ENCODE measurements around the gene KERA. TPM values are rescaled to one million over a fixed set of nuclear protein-coding genes. Genes with fewer than 3 reads are reported as not detected.

Gene KERA
- total and polyA plus RNA-seq, 12 donors = 0.14 TPM; not detected in 11

DNA sequence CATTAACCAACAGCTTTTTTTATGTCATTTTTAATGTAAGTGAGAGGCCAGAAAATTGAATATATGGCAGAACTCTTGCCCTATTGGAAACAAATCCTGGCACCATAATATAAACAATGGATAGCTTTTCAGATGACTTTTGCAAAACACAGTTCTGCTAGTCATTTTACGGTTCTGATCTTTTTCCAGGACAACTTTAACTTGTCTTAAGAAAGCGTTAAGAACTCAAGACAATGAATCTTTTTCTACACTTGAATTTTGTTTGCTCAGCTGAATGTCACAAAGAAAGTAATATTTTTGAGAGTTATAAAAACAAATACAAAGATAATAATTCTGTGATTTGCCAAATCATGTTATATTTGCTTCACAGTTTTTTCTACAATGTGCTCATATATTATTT is 13.2 kb downstream of the KERA start:
- intact Hi-C loops (cut with DNase I) = no loop called here

DNA sequence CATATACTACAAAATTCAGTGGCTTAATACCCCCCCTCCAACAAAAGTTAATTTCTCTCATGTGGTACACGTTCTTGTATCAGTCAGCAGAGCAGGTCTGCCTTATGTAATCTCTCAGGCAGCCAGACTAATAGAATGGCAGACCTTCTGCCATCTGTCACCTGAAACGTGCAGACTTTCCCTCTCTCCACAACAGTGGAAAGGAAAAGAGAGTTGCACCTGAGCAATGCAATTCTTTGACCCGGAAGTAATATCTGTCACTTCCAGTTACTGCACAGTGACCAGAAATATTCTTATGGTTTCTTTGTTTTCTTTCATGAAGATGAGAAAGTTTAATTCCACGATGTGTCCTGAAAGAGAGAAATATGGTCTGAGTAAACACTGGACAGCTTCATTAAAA is 14.4 kb downstream of the KERA start:
- WGBS, 2 donors = 61 to 65% methylated on average over 4 of the region's 4 CpGs
- ATAC-seq (no peak), DNase-seq (no peak)
- H3K9me3 ChIP-seq = peaks cover 0 to 4% (median 0%) of the 10 kb centered on the region in 11 donors
- H3K36me3 ChIP-seq = no peaks in the 10 kb centered on the region
- H3K4me3 ChIP-seq = no peak overlapping the region
- H3K27me3 ChIP-seq = no peaks in the 10 kb centered on the region
- H3K27ac ChIP-seq = no peak overlapping the region
- H3K4me1 ChIP-seq = no peaks in the 10 kb centered on the region
- TF ChIP-seq, protein P1, sequence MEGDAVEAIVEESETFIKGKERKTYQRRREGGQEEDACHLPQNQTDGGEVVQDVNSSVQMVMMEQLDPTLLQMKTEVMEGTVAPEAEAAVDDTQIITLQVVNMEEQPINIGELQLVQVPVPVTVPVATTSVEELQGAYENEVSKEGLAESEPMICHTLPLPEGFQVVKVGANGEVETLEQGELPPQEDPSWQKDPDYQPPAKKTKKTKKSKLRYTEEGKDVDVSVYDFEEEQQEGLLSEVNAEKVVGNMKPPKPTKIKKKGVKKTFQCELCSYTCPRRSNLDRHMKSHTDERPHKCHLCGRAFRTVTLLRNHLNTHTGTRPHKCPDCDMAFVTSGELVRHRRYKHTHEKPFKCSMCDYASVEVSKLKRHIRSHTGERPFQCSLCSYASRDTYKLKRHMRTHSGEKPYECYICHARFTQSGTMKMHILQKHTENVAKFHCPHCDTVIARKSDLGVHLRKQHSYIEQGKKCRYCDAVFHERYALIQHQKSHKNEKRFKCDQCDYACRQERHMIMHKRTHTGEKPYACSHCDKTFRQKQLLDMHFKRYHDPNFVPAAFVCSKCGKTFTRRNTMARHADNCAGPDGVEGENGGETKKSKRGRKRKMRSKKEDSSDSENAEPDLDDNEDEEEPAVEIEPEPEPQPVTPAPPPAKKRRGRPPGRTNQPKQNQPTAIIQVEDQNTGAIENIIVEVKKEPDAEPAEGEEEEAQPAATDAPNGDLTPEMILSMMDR (IDR thresholded peaks at IDR 0.05) = no peak
- intact Hi-C loops (cut with DNase I) = no loop called here

More for the DNA sequence above, 13.2 kb downstream of the KERA start:
- Histone ChIP-seq H3K27me3 (no peaks in the 10 kb centered on the region), H3K27ac (no peak overlapping the region), H3K4me3 (no peak overlapping the region), H3K4me1 (no peaks in the 10 kb centered on the region), H3K36me3 (no peaks in the 10 kb centered on the region), H3K9me3 (peaks cover 0 to under 1% (median 0%) of the 10 kb centered on the region in 11 donors)
- DNase-seq (no peak), ATAC-seq (no peak)
- 88% methylated on average over 2 of the region's 2 CpGs for WGBS, 2 donors
- TF ChIP-seq, protein P1 (IDR thresholded peaks at IDR 0.05) = no peak

DNA sequence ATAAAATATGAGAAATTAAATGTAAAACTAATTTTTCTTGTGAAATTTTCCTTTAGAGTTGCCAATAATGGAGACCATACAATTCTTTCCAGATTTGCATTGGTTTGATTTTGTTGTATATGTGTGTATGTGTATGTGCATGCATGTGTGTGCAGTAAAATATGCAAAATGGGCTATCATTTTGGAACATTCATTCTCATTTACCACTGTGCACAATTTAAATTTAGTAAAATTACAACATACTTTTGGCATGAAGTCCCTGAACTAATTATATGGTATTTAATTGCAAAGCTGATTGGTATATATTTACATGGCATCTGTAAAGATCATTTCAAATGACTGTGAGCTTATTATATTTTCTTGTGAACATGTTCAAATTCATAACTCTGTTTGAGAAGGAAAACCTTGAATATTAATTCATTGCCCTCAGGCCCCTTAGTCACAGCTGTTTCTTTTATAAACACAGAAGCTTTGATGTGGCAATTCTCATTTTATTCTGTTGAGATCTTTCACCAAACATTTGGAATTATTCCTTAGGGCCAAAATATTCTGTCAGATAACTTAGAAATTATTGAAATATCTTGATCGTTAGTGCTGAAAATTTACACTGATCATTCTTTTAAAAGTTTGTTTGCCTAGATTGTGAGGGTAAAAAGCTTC is 17.6 kb downstream of the KERA start:
- WGBS, 2 donors = 79% methylated on average over 1 of the region's 1 CpG

DNA sequence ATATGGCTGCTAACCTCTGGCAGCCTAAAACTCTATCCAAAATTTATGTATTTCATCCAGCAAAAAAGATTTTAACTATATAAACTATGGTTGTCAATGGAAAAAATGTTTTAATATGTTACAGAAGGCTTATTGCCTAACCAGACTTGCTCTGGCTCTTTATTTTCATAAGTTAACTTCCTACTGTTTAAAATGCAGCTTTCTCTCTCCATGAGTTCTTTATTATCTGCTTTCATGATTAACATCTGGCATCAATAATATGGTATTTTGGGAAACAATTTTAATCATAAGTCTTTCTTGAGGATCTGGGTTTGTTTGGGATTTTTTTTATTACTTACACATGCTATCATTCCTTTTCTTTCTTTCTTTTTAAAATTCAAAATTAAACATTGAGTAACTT is 20.5 kb downstream of the KERA start:
- H3K4me1 ChIP-seq = peaks cover 0 to 8% (median 0%) of the 10 kb centered on the region in 9 donors
- H3K9me3 ChIP-seq = peaks cover 0 to 4% (median 0%) of the 10 kb centered on the region in 11 donors
- TF ChIP-seq, protein P1 (IDR thresholded peaks at IDR 0.05) = no peak
- no peak overlapping the region for H3K4me3 ChIP-seq
- no peaks in the 10 kb centered on the region for H3K27me3 ChIP-seq
- H3K27ac ChIP-seq = peak overlapping the region in 3 of 10 donors; percentile 0 to 39 (median 7)
- intact Hi-C loops (cut with DNase I) = no loop called here
- ATAC-seq (no peak), DNase-seq (no peak)
- H3K36me3 ChIP-seq = no peaks in the 10 kb centered on the region

More for the DNA sequence above, 17.6 kb downstream of the KERA start:
- H3K36me3 ChIP-seq = no peaks in the 10 kb centered on the region
- intact Hi-C loops (cut with DNase I) = no loop called here
- TF ChIP-seq, protein P1 (IDR thresholded peaks at IDR 0.05) = no peak
- no peak for ATAC-seq
- H3K4me3 ChIP-seq = no peak overlapping the region
- no peaks in the 10 kb centered on the region for H3K27me3 ChIP-seq
- H3K27ac ChIP-seq = no peak overlapping the region
- peaks cover 0 to 8% (median 0%) of the 10 kb centered on the region in 9 donors for H3K4me1 ChIP-seq
- DNase-seq = no peak
- H3K9me3 ChIP-seq = peaks cover 0 to 4% (median 0%) of the 10 kb centered on the region in 11 donors
